SW 1271 (cell line): Measurements from ENCODE around the gene FLRT1.
"Not testable (repeated sequence)": the region's sequence is repeated elsewhere in the genome, so short reads cannot be mapped to it uniquely, and the experiment has no call there.

Experiments
- DNase-seq, 2 experiments: peaks; one replicate each; lab custom pipeline; 2025; lab: John Stamatoyannopoulos, UW

FLRT1 gene

DNA sequence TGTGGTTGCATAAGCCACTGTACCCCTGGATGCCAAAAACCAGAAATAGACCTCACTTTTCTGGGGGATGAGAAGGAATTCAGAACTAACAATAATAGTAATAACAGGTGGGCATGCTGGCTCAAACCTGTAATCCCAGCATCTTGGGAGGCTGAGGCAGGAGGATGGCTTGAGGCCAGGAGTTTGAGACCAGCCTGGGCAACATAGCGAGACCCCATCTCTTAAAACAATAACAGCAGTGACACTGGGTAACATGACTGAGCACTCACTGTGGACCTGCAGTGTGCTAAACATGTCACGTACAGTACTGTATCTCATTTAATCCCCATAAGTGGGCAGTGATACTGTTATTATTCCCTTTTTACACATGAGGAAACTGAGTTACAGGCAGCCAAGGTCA is 10.0 kb downstream of the FLRT1 start:
- no peak for DNase-seq

DNA sequence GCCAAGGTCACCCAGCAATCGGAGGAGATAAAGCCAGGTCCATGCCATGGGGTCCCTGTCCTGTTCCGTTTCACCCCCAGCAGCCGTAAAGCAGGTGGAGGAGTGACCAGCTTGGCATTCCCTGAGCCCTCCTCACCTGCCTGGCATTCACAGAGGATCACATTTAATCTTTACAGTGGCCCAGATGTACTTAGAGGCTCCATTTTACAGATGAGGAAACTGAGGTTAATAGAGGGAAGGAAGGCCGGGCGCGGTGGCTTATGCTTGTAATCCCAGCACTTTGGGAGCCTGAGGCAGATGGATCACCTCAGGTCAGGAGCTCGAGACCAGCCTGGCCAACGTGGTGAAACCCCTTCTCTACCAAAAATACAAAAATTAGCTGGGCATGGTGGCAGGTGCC is 11.6 kb downstream of the FLRT1 start:
- DNase-seq, result not testable (repeated sequence)

GRCh38 chr11:64048042-64048854 is 12.5 kb downstream of the FLRT1 start:
- no peak for DNase-seq

GRCh38 chr11:64049509-64049908 is 13.8 kb downstream of the FLRT1 start:
- DNase-seq, result no peak

- no peak for DNase-seq
Measured at GRCh38 chr11:64051297-64051696, 15.6 kb downstream of the FLRT1 start.

DNA sequence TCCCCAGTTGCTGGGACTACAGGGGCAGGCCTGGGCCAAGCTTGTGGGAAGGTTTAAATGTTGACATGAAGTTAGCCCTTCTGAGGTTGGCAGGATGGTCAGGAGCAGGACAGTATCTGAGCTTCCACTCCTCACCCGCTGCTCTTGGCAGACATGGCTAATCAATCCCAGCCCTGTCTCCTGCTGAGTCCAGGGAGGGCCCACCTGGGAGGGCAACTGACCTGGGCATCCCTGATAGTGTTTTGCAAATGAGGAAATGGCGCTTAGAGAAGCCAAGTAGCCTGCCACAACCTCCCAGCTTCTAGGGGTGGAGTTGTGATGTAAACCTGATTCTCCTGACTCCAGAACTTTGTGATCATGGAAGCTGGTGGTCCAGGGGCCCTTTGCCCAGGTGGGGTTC is 16.7 kb downstream of the FLRT1 start:
- DNase-seq, result no peak

- DNase-seq, result no peak
Measured at GRCh38 chr11:64052938-64053622, 17.3 kb downstream of the FLRT1 start.

DNA sequence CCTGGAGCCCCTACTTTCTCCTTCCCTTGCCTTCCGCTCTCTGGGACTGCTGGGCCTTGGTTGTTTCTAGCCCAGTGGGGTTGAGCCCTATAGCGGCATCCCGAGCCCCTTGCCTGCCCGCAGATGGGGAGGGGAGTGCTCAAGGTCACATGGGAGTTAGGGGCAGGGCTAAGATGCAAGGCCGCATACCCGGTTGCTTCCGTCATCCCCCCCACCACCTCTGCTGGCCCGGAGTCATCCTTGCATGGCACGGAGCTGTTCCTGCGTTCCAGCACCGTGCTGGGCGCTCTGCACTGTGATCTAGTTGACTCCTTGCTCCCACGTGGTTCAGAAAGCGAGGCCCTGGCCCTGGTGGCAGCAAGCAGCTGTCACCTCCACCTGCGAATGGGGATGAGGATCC is 18.0 kb downstream of the FLRT1 start:
- DNase-seq, result no peak

DNA sequence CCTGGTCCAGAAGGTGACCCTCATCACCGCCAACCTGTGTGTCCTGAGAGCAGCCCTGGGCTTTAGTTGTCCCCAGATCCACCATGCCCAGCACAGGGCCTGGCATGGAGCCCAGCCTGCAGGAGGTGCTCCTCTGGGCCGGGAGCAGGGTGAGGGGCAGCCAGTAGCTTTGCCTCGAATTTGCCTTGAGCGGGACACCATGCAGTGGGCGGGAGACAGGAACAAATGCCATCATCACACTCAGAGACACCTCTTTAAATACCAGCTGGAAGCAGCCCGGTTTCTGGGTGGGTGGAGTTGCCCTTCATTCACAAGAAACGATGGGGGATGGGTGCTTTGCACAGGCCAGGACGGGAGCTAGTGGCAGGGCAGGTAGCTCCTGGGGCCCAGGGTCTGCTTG is 19.3 kb downstream of the FLRT1 start:
- DNase-seq, result no peak

GRCh38 chr11:64056213-64056785 is 20.6 kb downstream of the FLRT1 start:
- DNase-seq, result no peak

GRCh38 chr11:64056861-64057260 is 21.1 kb downstream of the FLRT1 start:
- no peak for DNase-seq

DNA sequence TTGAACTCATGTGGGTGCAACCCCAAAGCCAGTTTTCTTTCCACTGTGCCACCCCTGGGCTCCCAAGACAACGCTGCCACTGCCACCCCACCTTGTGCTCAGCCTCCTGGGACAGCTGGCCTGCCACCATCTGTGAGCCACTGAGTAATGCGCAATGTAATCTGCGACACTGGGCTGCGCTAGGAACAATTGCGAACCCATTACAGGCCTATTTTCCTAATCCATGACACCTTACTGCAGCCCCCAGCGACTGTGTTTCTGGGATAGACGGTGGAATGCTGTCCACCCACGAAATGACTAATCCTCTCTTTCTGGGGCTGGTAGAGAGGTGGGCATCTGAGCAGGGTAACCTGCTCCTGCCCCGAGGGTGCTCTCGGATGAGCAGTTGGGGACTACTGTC is 22.2 kb downstream of the FLRT1 start:
- no peak for DNase-seq

DNA sequence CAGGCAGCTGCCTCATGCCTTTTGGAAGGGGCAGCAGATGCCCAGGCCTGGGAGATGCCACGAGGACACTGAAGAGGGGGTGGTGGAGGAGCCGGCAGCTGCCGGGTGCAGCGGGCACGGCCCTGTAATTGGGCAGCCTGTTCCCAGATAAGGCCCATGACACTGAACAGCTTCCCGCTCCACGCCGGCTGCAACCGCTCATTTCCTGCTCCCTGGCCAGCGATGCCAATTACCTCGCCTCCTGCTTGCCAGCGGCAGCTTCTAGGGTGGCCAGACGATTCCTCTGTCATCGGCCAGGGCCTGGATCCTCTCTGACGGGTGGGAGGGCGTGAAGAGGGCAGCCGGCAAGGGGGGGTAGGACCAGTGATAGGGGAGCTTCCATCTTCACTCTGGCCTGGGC is 22.8 kb downstream of the FLRT1 start:
- no peak for DNase-seq

DNA sequence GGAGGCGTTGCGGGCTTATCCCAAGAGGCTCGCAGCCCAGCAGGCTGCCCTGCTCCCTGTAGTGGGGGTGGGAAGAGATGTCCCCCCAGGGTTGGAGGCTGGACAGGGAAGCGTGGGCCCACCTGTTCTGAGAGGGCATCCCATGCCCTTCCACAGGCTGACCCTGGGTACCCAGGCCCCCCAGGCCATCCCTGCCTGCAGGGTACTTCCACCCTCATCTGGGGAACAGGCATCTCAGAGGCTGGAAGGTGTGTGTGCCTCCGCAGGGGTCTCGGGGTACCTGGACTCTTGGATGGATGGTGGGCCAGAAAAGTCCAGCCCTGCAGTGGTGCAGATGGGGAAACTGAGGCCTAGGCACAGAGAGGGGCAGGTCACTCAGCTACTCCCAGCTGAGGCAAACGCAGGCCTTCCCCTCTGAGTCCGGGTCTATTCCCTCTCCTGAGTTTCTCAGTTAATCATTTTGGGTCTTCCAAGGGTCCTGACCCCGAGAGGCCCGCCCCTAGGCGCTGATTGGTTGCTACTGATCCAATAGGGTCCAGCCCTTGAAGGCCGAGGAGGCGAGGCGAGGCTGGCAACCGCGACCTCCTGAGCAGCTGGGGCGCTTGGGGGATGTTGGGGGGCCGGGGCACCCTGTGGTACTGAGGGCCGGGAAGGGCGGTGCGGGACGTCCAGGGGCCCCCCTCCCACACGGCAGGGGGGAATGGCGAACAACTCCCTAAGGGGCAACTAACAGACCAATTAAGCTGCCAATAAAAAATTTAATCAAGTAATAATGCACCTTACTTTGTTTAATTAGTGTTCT is 23.8 kb downstream of the FLRT1 start:
- DNase-seq, result no peak

GRCh38 chr11:64060263-64060860 is 24.6 kb downstream of the FLRT1 start:
- DNase-seq, result no peak

DNA sequence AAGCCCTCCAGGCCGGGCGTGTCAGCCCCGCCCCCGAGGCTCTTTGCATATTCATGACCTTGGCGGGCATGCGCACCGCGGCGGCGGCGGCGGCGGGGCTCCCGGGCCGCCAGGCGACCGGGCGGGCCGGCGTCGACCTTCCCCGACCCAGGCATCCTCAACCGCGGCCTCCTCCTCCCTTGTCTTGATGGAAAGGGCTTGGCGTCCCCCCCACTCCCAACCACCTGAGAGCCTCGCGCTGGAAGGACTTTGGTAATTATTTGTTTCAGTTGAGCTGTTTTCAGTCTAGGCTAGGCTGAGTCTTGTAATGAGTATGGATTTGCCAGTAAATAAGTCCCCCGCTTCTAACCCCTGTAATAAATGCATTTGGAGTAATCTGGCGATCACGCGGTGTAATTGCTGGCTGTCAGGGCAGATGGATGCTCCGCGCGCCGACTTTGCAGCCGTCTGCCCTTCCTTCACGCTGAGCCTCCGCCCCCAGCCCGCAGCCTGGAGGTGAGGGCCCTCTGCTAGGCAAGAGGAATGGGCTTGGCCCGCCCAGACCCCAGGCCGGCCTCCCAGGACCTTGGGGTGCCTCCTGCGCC is 25.2 kb downstream of the FLRT1 start:
- DNase-seq, result no peak

DNA sequence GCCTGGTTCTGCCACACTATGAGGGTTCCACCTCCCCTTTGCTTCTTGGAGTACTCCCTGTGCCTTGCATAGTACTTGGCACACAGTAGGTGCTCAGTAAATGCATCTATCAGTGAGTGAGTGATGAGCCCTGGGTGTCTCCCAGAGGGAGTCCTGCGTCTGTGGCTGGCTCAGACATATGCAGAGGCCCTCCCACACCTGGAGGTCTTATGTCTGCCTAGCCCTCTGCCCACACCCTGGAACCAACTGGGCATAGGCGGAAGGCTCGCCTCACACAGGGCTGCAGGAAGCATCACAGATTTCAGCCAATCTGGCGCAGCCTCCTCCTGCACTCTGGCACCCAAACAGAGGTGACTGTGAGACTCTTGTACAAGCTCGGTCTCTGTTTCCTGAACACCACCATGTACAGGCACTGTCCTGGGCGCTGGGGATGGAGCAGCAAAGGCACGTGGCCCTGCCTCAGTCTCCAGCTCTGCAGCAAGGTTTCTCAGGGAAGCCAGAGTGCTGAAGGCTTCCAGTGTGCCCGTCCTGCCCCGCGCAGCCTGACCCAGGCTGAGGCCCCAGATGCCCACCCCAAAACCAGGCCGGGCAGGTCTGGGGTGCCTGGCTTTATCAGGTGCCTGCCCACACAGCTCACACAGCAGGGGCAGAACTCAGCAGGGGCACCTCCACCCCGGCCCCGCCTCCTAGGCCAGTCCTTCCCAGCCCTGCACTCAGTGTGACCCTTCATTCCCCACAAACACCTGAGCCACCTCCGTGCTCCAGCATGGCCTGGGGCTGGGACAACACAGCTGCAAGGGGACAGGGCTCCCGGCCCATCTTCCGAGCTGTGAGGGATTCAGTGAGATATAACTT is 26.7 kb downstream of the FLRT1 start:
- no peak for DNase-seq

DNA sequence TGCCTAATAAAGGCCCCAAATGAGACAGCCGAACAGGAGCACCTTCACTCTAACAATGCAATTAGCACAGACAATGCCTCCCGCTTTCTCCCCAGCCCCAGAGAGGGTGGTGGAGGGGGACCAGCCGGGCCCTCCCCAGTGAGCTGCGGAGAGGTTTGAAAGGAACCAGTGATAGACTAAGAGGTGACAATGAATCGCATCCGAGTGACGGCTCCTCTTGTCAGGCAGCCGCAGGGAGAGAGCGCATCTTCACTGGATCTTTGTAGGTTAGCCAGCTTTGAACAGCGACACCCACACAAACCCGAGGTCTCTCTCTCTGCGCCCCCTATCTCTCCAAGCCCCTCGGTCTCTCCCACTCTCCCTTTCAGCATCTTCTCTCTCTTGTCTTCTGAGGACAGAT is 28.0 kb downstream of the FLRT1 start:
- no peak for DNase-seq

GRCh38 chr11:64064374-64065140 is 28.8 kb downstream of the FLRT1 start:
- no peak for DNase-seq

DNA sequence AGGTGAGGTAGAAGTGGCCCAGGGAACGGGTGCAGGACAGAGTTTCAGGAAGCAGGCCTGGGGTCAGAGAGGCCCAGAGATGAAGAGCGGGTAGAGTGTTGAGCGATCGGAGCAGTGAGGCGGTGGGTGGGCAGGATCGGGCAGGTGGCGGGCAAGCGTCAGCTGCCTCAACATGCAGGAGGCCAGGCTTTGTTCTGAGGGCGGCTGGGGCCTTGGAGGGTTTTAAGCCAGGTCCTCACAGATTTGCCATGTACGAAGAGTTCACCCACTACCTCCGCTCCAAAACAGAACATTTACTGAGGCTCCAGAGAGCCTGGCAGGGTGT is 29.4 kb downstream of the FLRT1 start:
- DNase-seq, result no peak
